ENCODE measurements around the gene POC1B. TPM values are rescaled to one million over a fixed set of nuclear protein-coding genes. Genes with fewer than 3 reads are reported as not detected.
A peak's percentile ranks its signal among the peaks of the same experiment; 100 is the strongest.

Gene POC1B
- total RNA-seq, 4 donors from 2014 or later, result 24.3 to 42.9 (median 31.1) TPM

GRCh38 chr12:89392391-89392790, 133.5 kb downstream of the POC1B start:
- Histone ChIP-seq H3K4me1 (no peaks in the 10 kb centered on the region), H3K9me3 (no peaks in the 10 kb centered on the region), H3K27me3 (no peaks in the 10 kb centered on the region), H3K4me3 (no peak overlapping the region), H3K36me3 (no peaks in the 10 kb centered on the region), H3K27ac (no peak overlapping the region)
- TF ChIP-seq, protein P1, sequence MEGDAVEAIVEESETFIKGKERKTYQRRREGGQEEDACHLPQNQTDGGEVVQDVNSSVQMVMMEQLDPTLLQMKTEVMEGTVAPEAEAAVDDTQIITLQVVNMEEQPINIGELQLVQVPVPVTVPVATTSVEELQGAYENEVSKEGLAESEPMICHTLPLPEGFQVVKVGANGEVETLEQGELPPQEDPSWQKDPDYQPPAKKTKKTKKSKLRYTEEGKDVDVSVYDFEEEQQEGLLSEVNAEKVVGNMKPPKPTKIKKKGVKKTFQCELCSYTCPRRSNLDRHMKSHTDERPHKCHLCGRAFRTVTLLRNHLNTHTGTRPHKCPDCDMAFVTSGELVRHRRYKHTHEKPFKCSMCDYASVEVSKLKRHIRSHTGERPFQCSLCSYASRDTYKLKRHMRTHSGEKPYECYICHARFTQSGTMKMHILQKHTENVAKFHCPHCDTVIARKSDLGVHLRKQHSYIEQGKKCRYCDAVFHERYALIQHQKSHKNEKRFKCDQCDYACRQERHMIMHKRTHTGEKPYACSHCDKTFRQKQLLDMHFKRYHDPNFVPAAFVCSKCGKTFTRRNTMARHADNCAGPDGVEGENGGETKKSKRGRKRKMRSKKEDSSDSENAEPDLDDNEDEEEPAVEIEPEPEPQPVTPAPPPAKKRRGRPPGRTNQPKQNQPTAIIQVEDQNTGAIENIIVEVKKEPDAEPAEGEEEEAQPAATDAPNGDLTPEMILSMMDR (IDR thresholded peaks at IDR 0.05), result no peak
- no peak for TF ChIP-seq POLR2A (IDR thresholded peaks at IDR 0.05)
- no peak for DNase-seq

DNA sequence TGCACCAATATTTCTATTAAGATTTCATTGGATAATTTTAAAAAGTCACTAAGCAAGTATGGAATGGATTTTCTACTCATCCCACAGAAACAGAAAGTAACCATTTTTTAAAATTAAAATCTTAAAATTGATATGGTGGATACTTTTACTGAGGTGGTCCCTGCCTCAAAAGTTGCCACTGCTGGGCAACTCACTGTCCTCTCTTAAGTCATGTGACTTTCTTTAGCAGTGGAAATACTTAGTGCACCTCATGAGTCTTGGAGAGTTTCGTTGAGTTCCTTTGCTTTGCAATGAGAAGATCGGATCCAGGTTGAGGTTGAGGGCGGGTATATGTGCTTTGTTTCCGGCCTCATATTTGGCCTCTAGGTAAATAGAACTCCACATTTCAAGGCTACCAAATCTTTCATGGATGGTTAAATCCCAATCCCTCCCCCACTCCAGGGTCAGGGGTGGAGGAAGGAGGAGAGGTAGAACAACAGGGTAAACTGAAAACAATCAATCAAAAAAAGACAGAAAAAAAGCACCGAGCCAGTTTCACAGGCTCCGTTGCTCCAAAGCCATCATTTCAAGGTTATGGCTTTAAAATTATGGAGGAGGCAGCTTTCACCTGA, 134.0 kb downstream of the POC1B start:
- TF ChIP-seq POLR2A (IDR thresholded peaks at IDR 0.05), result no peak
- TF ChIP-seq, protein P1 (IDR thresholded peaks at IDR 0.05), result no peak
- Histone ChIP-seq H3K36me3 (no peaks in the 10 kb centered on the region), H3K4me1 (no peaks in the 10 kb centered on the region), H3K27ac (peak overlapping the region in 2 of 4 donors; percentile 67 to 84), H3K27me3 (no peaks in the 10 kb centered on the region), H3K4me3 (no peak overlapping the region), H3K9me3 (no peaks in the 10 kb centered on the region)
- no peak for DNase-seq

- peak in 1 of 3 donors; percentile 65 for DNase-seq
These were observed 134.8 kb downstream of the POC1B start for GRCh38 chr12:89390802-89391673.

GRCh38 chr12:89389755-89390661, 135.8 kb downstream of the POC1B start:
- peak in 1 of 3 donors; percentile 57 for DNase-seq
- H3K27me3 ChIP-seq, result no peaks in the 10 kb centered on the region

More at GRCh38 chr12:89390802-89391673, 134.8 kb downstream of the POC1B start:
- Histone ChIP-seq H3K4me1 (no peaks in the 10 kb centered on the region), H3K9me3 (no peaks in the 10 kb centered on the region), H3K36me3 (no peaks in the 10 kb centered on the region), H3K4me3 (no peak overlapping the region), H3K27me3 (no peaks in the 10 kb centered on the region), H3K27ac (peak overlapping the region in 3 of 4 donors; percentile 67 to 88 (median 84))
- TF ChIP-seq, protein P1 (IDR thresholded peaks at IDR 0.05), result no peak
- no peak for TF ChIP-seq POLR2A (IDR thresholded peaks at IDR 0.05)

More at GRCh38 chr12:89389755-89390661, 135.8 kb downstream of the POC1B start:
- TF ChIP-seq, protein P1 (IDR thresholded peaks at IDR 0.05), result peak in 3 of 6 experiments; percentile 47 to 54 (median 50)
- TF ChIP-seq POLR2A (IDR thresholded peaks at IDR 0.05), result no peak
- H3K4me3 ChIP-seq, result no peak overlapping the region
- H3K36me3 ChIP-seq, result no peaks in the 10 kb centered on the region
- peak overlapping the region in 3 of 4 donors; percentile 67 to 88 (median 84) for H3K27ac ChIP-seq
- H3K9me3 ChIP-seq, result no peaks in the 10 kb centered on the region
- peaks cover 0 to 10% (median 2%) of the 10 kb centered on the region in 4 donors for H3K4me1 ChIP-seq

Data from Peyer's patch (tissue), 4 donors.